GM23338 (cell line): ENCODE results near the gene ZBP1. TPM values are rescaled to one million over a fixed set of nuclear protein-coding genes. Genes with fewer than 3 reads are reported as not detected.

Experiments
- ATAC-seq: fragments of 200-7000 bp; cut with Tn5 transposase; 3 replicates; pipeline ENCODE4 v1.9.1; 2020
- DNase-seq: peaks from one replicate; pipeline ENCODE4 v3.0.0-alpha.2; 2015; ENCODE audit warnings: low spot score
- H2AFZ ChIP-seq: fragments of 200-600 bp; sonication (generic); 2 replicates; pipeline ENCODE4 v1.8.0; 2016; ENCODE audit warnings: antibody characterized with exemption, mild to moderate bottlenecking, moderate library complexity
- H3F3A ChIP-seq: fragments of 200-600 bp; sonication (generic); replicated peaks from 2 replicates; pipeline ENCODE4 v1.8.0; 2017; ENCODE audit warnings: antibody characterized with exemption, mixed run types, low read depth
- H3K27ac ChIP-seq: fragments of 200-600 bp; sonication (generic); 2 replicates; pipeline ENCODE4 v1.6.1; 2016; ENCODE audit warnings: low read depth
- H3K27me3 ChIP-seq: fragments of 200-600 bp; sonication (generic); 2 replicates; pipeline ENCODE4 v1.8.0; 2016; ENCODE audit warnings: mild to moderate bottlenecking, mixed run types, moderate library complexity; ENCODE audit not compliant: insufficient read depth
- H3K36me3 ChIP-seq: fragments of 200-600 bp; sonication (generic); 2 replicates; pipeline ENCODE4 v1.8.0; 2016; ENCODE audit warnings: mild to moderate bottlenecking; ENCODE audit not compliant: insufficient read depth
- H3K4me1 ChIP-seq: fragments of 200-600 bp; sonication (generic); 2 replicates; pipeline ENCODE4 v1.8.0; 2016; ENCODE audit warnings: mild to moderate bottlenecking, moderate library complexity; ENCODE audit not compliant: insufficient read depth
- H3K4me2 ChIP-seq: fragments of 200-600 bp; sonication (generic); 2 replicates; pipeline ENCODE4 v1.7.1; 2017; ENCODE audit warnings: mixed run types
- H3K4me3 ChIP-seq: fragments of 200-600 bp; sonication (generic); 2 replicates; pipeline ENCODE4 v1.6.1; 2016; ENCODE audit warnings: mixed run types
- H3K79me2 ChIP-seq: fragments of 200-600 bp; sonication (generic); replicated peaks from 2 replicates; pipeline ENCODE4 v1.8.0; 2017; ENCODE audit warnings: mild to moderate bottlenecking; ENCODE audit not compliant: insufficient read depth
- H3K9me2 ChIP-seq: fragments of 200-600 bp; sonication (generic); 2 replicates; pipeline ENCODE4 v1.8.0; 2017; ENCODE audit not compliant: insufficient read depth
- H4K20me1 ChIP-seq: fragments of 200-600 bp; sonication (generic); replicated peaks from 2 replicates; pipeline ENCODE4 v1.8.0; 2017; ENCODE audit warnings: mild to moderate bottlenecking; ENCODE audit not compliant: insufficient read depth
- H3K27ac Mint-ChIP-seq: 2 replicates; pipeline ENCODE4 v1.8.0; 2020; ENCODE audit warnings: inconsistent platforms, mild to moderate bottlenecking, moderate library complexity, mixed read lengths
- H3K27me3 Mint-ChIP-seq: 3 replicates; pipeline ENCODE4 v1.8.0; 2022; ENCODE audit warnings: low read depth, mild to moderate bottlenecking, moderate library complexity, mixed read lengths, inconsistent platforms; ENCODE audit not compliant: insufficient read depth, poor library complexity
- H3K36me3 Mint-ChIP-seq: 3 replicates; pipeline ENCODE4 v1.8.0; 2021; ENCODE audit warnings: low read depth, mild to moderate bottlenecking, inconsistent platforms, moderate library complexity, mixed read lengths
- H3K4me1 Mint-ChIP-seq: 3 replicates; pipeline ENCODE4 v1.8.0; 2020; ENCODE audit warnings: mild to moderate bottlenecking, inconsistent platforms, mixed read lengths
- H3K4me3 Mint-ChIP-seq: 3 replicates; pipeline ENCODE4 v1.8.0; 2021; ENCODE audit warnings: moderate library complexity, mild to moderate bottlenecking, inconsistent platforms, mixed read lengths
- H3K9me3 Mint-ChIP-seq: 3 replicates; pipeline ENCODE4 v1.8.0; 2020; ENCODE audit warnings: moderate library complexity, mild to moderate bottlenecking, inconsistent platforms, mixed read lengths
- CREB1 ChIP-seq: fragments of 250-450 bp; sonication (Bioruptor Pico); IDR thresholded peaks from 2 replicates; pipeline ENCODE4 v1.5.0; 2020; ENCODE audit warnings: low read depth, mild to moderate bottlenecking, moderate library complexity
- EZH2 ChIP-seq: fragments of 200-600 bp; sonication (generic); IDR thresholded peaks from one replicate; pipeline ENCODE4 v1.8.0; 2017; ENCODE audit warnings: antibody characterized with exemption, mild to moderate bottlenecking, low read depth; ENCODE audit not compliant: unreplicated experiment
- EZH2phosphoT487 ChIP-seq: fragments of 200-600 bp; sonication (generic); IDR thresholded peaks from one replicate; pipeline ENCODE4 v1.8.1; 2018; ENCODE audit warnings: antibody characterized with exemption; ENCODE audit not compliant: unreplicated experiment
- POLR2AphosphoS5 ChIP-seq: IDR thresholded peaks from 2 replicates; pipeline ENCODE4 v1.6.1; 2016; ENCODE audit warnings: antibody characterized with exemption, low read depth
- STAT1 ChIP-seq: IDR thresholded peaks from one replicate; pipeline ENCODE4 v1.6.1; 2016; ENCODE audit warnings: antibody characterized with exemption; ENCODE audit not compliant: unreplicated experiment
- ZNF114 ChIP-seq: fragments of 250-450 bp; sonication (Bioruptor Pico); IDR thresholded peaks from 2 replicates; pipeline ENCODE4 v1.5.0; 2020; ENCODE audit warnings: mild to moderate bottlenecking, moderate library complexity
- polyA plus RNA-seq: library from polyadenylated mRNA; unstranded; fragments of >200 nt; fragmentation: Nextera tagmentation; extraction: Ambion mirVana; gene quantifications from 2 replicates; pipeline ENCODE4 v1.2.1, GENCODE V29; 2016
- total RNA-seq: library from RNA; depleted of rRNA; stranded (reverse); fragments of >200 nt; shearing (Covaris generic); gene quantifications from 2 replicates; pipeline ENCODE4 v1.2.3, GENCODE V29; 2014
- TF ChIP-seq, protein P1 (sequence below): fragments of 250-450 bp; sonication (Bioruptor Pico); IDR thresholded peaks from 2 replicates; pipeline ENCODE4 v1.5.0; 2020; ENCODE audit warnings: mild to moderate bottlenecking, moderate library complexity
- TF ChIP-seq, protein P2 (sequence below): IDR thresholded peaks from 2 replicates; pipeline ENCODE4 v1.6.1; 2016; ENCODE audit warnings: antibody characterized with exemption
- TF ChIP-seq, protein P3 (sequence below), 2 experiments: fragments of 200-600 bp in 1 of 2; sonication (generic) in 1 of 2; conservative IDR thresholded peaks; 2 replicates each; pipeline versions ENCODE4 v1.5.1 to v1.6.1; 2016 to 2017; ENCODE audit warnings: antibody characterized with exemption in 2 of 2, low read depth in 2 of 2, mild to moderate bottlenecking in 2 of 2, moderate library complexity in 1 of 2

The ZBP1 gene
- total and polyA plus RNA-seq, 2 experiments from 2014 or later, result not detected

- TF ChIP-seq, protein P1, sequence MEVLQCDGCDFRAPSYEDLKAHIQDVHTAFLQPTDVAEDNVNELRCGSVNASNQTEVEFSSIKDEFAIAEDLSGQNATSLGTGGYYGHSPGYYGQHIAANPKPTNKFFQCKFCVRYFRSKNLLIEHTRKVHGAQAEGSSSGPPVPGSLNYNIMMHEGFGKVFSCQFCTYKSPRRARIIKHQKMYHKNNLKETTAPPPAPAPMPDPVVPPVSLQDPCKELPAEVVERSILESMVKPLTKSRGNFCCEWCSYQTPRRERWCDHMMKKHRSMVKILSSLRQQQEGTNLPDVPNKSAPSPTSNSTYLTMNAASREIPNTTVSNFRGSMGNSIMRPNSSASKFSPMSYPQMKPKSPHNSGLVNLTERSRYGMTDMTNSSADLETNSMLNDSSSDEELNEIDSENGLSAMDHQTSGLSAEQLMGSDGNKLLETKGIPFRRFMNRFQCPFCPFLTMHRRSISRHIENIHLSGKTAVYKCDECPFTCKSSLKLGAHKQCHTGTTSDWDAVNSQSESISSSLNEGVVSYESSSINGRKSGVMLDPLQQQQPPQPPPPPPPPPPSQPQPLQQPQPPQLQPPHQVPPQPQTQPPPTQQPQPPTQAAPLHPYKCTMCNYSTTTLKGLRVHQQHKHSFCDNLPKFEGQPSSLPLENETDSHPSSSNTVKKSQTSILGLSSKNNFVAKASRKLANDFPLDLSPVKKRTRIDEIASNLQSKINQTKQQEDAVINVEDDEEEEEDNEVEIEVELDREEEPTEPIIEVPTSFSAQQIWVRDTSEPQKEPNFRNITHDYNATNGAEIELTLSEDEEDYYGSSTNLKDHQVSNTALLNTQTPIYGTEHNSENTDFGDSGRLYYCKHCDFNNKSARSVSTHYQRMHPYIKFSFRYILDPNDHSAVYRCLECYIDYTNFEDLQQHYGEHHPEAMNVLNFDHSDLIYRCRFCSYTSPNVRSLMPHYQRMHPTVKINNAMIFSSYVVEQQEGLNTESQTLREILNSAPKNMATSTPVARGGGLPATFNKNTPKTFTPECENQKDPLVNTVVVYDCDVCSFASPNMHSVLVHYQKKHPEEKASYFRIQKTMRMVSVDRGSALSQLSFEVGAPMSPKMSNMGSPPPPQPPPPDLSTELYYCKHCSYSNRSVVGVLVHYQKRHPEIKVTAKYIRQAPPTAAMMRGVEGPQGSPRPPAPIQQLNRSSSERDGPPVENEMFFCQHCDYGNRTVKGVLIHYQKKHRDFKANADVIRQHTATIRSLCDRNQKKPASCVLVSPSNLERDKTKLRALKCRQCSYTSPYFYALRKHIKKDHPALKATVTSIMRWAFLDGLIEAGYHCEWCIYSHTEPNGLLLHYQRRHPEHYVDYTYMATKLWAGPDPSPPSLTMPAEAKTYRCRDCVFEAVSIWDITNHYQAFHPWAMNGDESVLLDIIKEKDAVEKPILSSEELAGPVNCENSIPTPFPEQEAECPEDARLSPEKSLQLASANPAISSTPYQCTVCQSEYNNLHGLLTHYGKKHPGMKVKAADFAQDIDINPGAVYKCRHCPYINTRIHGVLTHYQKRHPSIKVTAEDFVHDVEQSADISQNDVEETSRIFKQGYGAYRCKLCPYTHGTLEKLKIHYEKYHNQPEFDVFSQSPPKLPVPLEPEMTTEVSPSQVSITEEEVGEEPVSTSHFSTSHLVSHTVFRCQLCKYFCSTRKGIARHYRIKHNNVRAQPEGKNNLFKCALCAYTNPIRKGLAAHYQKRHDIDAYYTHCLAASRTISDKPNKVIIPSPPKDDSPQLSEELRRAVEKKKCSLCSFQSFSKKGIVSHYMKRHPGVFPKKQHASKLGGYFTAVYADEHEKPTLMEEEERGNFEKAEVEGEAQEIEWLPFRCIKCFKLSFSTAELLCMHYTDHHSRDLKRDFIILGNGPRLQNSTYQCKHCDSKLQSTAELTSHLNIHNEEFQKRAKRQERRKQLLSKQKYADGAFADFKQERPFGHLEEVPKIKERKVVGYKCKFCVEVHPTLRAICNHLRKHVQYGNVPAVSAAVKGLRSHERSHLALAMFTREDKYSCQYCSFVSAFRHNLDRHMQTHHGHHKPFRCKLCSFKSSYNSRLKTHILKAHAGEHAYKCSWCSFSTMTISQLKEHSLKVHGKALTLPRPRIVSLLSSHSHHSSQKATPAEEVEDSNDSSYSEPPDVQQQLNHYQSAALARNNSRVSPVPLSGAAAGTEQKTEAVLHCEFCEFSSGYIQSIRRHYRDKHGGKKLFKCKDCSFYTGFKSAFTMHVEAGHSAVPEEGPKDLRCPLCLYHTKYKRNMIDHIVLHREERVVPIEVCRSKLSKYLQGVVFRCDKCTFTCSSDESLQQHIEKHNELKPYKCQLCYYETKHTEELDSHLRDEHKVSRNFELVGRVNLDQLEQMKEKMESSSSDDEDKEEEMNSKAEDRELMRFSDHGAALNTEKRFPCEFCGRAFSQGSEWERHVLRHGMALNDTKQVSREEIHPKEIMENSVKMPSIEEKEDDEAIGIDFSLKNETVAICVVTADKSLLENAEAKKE (CRISPR knock-in tag), result no peak
- TF ChIP-seq POLR2AphosphoS5, result no peak
- TF ChIP-seq EZH2, result no peak
- TF ChIP-seq CREB1 (CRISPR knock-in tag), result no peak
- TF ChIP-seq, protein P2, sequence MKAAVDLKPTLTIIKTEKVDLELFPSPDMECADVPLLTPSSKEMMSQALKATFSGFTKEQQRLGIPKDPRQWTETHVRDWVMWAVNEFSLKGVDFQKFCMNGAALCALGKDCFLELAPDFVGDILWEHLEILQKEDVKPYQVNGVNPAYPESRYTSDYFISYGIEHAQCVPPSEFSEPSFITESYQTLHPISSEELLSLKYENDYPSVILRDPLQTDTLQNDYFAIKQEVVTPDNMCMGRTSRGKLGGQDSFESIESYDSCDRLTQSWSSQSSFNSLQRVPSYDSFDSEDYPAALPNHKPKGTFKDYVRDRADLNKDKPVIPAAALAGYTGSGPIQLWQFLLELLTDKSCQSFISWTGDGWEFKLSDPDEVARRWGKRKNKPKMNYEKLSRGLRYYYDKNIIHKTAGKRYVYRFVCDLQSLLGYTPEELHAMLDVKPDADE, result no peak
- TF ChIP-seq EZH2phosphoT487, result no peak
- TF ChIP-seq ZNF114 (CRISPR knock-in tag), result no peak
Observed at GRCh38 chr20:57568960-57569359, 51.3 kb downstream of the ZBP1 start (continued).

DNA sequence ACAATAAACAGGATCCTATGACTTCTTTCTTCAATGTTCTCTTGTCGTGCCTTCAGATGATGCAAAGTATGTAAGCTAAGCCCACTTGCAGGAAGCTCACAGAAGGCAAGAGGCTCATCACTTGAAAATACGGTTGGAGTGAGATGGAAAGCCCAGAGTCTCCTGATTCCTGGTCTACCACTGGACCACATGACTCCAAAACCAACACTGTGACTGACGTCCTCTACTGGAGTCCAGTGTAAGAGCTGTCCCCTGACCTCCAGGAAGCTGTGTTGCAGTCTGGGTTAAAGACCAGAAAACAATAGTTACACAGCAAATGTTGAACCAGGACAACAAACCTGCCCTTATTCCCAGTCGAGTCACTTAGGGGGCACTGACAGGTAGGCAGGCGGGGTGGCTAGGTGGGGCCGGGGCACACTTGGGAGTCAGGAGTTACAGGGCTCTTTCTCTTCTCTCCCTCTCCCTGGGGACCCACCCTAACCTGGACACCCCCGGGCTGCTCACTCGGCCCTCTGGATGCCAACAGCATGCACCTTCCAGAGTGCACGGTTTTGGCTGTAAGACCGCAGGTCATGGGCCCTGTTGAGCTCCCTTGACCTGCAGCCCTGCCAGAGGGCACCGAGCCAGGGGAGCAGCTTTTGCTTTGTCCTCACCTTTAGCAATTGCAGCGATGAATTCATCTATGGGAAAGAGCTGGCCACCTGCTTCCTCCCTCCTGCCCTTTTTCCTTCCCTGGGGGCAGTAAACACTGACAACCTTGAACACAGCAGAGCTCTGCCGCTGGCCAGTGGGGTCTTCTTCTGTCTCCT, 51.9 kb downstream of the ZBP1 start:
- Mint-ChIP-seq H3K27ac (no peak overlapping the region), H3K9me3 (no peaks in the 10 kb centered on the region; the same call in 2 of the 3 replicates), H3K4me1 (peaks cover 6% of the 10 kb centered on the region), H3K36me3 (no peaks in the 10 kb centered on the region), H3K27me3 (peaks cover 2% of the 10 kb centered on the region), H3K4me3 (no peak overlapping the region)
- Histone ChIP-seq H3K27ac (no peak overlapping the region), H2AFZ (no peak overlapping the region), H3K4me2 (no peak overlapping the region), H3K9me2 (0 out of 2 replicates have a peak, but pooled peaks cover 16% of the 10 kb centered on the region), H3K79me2 (no peaks in the 10 kb centered on the region), H3K27me3 (no peaks in the 10 kb centered on the region), H3F3A (no peaks in the 10 kb centered on the region), H4K20me1 (no peaks in the 10 kb centered on the region), H3K4me1 (no peaks in the 10 kb centered on the region; the same call in 1 of the 2 replicates), H3K4me3 (no peak overlapping the region), H3K36me3 (no peaks in the 10 kb centered on the region)
- no peak for ATAC-seq
- DNase-seq, result no peak
- no peak for TF ChIP-seq CREB1 (CRISPR knock-in tag)
- TF ChIP-seq STAT1, result no peak
- TF ChIP-seq, protein P3, sequence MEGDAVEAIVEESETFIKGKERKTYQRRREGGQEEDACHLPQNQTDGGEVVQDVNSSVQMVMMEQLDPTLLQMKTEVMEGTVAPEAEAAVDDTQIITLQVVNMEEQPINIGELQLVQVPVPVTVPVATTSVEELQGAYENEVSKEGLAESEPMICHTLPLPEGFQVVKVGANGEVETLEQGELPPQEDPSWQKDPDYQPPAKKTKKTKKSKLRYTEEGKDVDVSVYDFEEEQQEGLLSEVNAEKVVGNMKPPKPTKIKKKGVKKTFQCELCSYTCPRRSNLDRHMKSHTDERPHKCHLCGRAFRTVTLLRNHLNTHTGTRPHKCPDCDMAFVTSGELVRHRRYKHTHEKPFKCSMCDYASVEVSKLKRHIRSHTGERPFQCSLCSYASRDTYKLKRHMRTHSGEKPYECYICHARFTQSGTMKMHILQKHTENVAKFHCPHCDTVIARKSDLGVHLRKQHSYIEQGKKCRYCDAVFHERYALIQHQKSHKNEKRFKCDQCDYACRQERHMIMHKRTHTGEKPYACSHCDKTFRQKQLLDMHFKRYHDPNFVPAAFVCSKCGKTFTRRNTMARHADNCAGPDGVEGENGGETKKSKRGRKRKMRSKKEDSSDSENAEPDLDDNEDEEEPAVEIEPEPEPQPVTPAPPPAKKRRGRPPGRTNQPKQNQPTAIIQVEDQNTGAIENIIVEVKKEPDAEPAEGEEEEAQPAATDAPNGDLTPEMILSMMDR (conservative IDR thresholded peaks at IDR 0.05; ENCODE audit: low read depth in 2 of 2), result no peak
- no peak for TF ChIP-seq POLR2AphosphoS5
- TF ChIP-seq, protein P2, result no peak
